GM21526 (cell line): ENCODE results near the gene RAX2.

Experiments
- ATAC-seq: cut with Tn5 transposase; IDR thresholded peaks from one replicate; pipeline ENCODE4 v1.9.1; 2021; ENCODE audit warnings: moderate library complexity; ENCODE audit not compliant: unreplicated experiment, low FRiP score

Gene RAX2

GRCh38 chr19:3734310-3734600, 37.8 kb downstream of the RAX2 start:
- ATAC-seq = no peak

GRCh38 chr19:3733549-3734309, 38.3 kb downstream of the RAX2 start:
- ATAC-seq = no peak

- no peak for ATAC-seq
Measured at GRCh38 chr19:3732108-3732507, 39.9 kb downstream of the RAX2 start.

DNA sequence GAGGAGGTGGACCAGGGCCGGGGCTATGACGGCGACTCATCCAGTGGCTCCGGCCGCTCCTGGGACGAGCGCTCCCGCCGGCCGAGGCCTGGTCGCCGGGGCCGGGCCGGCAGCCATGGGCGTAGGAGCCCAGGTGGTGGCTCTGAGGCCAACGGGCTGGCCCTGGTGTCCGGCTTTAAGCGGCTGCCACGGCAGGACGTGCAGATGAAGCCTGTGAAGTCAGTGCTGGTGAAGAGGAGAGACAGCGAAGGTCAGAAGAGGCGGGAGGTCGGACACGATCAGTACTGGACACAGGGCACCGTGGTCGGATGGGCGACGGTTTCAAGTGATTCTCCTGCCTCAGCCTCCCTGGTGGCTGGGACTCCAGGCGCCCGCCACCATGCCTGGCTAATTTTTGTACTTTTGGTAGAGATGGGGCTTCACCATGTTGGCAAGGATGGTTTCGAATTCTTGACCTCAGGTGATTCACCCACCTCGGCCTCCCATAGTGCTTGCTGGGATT, 41.5 kb downstream of the RAX2 start:
- ATAC-seq = no peak

DNA sequence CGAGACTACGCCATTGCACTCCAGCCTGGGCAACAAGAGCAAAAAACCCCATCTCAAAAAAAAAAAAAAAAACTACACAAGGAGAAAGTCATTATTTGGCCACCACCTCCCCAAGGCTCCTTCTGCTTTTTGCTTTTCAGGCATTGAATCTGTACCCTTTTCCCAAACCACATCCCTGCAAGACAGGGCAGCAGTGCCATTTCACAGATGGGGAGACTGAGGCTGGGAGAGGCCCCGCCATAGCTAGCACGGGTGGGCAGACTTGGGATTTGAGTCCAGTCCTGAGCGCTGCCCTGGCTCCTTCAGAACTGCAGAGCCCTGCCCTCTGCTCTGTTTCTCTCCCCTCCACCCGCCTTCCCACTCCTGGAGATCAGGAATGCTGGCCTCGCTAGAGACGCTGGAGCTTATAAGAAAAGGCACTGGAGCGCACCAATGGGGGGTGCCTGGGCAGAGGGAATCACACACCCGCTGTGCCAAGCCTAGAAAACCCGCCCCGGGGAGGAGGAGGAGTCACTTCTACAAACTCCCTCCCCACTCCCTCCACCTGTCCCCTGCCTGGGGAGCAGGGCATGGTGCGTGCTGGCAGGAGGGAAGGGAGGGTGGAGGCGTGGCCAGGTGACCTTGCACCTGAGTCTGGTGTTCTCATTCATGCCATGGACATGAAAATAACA, 46.3 kb downstream of the RAX2 start:
- ATAC-seq = no peak

DNA sequence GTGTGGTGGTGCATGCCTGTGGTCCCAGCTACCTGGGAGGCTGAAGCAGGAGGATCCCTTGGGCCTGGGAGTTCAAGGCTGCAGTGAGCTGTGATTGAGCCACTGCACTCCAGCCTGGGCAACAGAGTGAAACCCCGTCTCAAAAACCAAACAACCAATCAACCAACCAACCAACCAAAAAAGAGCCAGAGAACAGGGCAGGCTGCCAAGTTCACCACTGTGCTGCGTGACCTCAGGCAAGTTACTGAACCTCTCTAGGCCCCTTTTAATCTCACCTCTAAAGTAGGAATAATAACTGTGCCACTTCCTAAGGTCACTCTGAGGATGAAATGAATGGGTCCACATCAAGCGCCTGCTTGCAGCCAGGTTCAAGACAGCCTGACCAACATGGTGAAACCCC, 46.9 kb downstream of the RAX2 start:
- no peak for ATAC-seq

DNA sequence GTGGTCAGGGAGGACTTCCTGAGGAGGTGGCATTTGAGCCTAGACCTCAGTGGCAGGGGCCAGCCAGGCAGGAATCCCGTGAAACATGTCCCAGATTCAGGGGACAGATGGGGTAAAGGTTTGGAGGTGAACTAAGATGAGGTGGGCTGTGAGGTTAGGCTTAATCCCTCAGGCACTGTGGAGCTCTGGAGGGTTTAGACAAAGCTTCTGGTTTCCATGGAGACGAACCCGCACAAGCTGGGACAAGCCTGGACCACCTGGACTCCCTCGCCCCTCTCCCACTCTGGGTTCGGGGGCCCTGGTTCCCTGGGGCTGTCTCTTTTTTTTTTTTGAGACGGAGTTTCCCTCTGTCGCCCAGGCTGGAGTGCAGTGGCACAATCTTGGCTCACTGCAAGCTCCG, 48.1 kb downstream of the RAX2 start:
- no peak for ATAC-seq

DNA sequence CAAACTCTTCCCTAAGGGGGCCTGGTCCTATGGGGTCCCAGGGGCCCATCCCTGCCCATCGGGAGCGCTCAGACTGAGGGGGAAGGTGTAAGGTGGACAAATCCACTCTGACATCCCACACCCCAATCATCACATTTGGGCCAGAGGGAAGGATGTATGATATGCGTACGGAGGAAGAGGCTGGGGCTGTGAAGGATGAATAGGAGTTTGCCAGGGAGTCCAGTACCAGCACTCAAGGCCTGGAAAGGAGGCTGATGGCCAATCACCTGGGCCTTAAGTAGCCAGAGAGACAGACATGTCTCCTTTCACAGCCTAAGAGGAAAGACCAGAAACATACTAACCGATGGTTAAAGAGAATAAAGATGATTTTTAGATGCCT, 48.9 kb downstream of the RAX2 start:
- no peak for ATAC-seq

DNA sequence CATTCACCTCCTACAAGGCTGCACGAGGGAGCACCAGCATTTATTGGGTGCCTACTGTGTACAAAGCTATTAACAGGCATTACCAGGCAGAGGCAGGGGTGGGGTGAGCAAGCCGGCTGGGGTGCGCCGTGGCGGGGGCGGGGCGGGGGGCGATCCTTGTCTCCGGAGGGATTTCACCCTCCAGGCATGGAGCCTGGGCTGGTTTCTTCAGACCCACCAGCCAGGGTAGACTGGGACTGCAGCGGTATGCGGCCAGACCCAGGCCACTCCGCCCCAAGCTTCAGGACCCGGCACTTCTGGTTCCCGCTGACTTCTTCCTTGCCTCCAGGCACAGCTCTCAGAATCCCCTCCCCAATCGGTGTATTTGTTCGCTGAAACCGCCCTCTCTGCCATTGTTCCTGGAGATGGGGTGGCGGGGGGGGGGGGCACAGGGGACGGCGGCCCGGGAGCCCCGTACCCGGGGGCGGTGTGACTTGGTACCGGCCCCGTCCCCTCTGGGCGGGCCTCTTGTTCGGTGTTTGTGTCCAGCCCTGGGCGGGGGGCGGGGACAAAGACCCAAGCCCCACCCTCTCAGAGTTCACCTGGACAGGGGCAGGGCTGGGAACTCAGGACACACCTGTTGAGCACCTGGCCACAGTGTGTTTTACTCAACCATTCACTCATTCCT, 49.5 kb downstream of the RAX2 start:
- ATAC-seq = no peak

DNA sequence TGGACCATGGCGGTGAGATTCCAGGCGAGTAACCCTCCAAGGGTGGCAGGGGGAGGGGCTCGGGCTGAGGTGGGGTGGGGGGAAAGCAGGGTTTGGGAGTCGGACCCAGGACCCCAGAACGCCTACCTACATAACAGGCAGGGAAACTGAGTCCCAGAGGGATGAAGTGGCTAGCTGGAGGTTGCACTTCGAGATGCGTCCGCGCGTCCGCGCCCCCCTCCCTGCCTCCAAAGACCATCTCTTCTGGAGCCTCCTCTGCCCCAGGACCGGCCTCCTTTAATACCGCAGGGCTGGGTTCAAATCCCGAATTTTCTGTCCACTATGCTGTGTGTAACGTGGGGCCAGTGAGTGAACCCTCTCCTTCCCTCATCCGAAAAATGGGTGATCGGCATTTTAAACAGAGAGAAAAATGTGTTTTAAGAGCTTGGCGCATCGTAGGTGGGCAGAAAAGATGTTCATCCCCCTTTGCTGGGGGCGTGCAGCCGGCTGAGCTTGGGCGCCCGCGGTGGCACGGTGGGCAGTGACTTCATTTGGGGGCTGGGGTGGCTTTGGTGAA, 50.1 kb downstream of the RAX2 start:
- ATAC-seq = no peak

GRCh38 chr19:3721131-3721886, 50.7 kb downstream of the RAX2 start:
- no peak for ATAC-seq

GRCh38 chr19:3720349-3720917, 51.6 kb downstream of the RAX2 start:
- ATAC-seq = no peak

DNA sequence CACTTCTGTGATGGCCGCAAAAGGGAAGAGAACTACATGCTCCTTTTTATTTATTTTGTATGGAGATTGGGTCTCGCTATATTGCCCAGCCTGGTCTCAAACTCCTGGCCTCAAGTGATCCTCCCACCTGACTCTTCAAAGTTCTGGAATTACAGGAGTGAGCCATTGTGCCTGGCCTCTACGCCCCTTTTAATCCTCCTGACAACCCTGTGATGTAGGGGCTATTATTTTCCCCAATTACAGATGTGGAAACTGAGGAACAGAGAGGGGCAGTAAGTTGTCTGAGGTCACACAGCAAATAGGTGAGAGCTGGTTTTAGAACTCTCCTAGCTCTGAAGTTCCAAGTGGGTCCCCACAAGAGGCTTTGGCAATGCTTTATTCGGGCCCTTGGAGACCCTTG, 52.2 kb downstream of the RAX2 start:
- no peak for ATAC-seq
